Cardiac septum (tissue), 1 donor: Measurements from ENCODE around the gene DLGAP4. TPM values are rescaled to one million over a fixed set of nuclear protein-coding genes. Genes with fewer than 3 reads are reported as not detected.
"Not testable (repeated sequence)": the region's sequence is repeated elsewhere in the genome, so short reads cannot be mapped to it uniquely, and the experiment has no call there.

Experiments used
- DNase-seq: peaks from one replicate; pipeline ENCODE4 v3.0.0-alpha.2; 2020; ENCODE audit warnings: low spot score
- intact Hi-C: fragments of 100-400 bp; cut with DNase I; formaldehyde crosslinking; loops from one replicate; pipeline ENCODE4 v1.14.0; 2022
- total RNA-seq: library from RNA; stranded (reverse); fragmentation: NEBNext Ultra II Directional; extraction: Animal tissue kit (Norgen Biotek cat#: 25700); gene quantifications from one replicate; pipeline ENCODE4 v1.2.1, GENCODE V29; 2021
- donor health status: DM: no; HTN: no; CAD: no.

DLGAP4 gene
- total RNA-seq, 1 donor from 2014 or later = 95.2 TPM

DNA sequence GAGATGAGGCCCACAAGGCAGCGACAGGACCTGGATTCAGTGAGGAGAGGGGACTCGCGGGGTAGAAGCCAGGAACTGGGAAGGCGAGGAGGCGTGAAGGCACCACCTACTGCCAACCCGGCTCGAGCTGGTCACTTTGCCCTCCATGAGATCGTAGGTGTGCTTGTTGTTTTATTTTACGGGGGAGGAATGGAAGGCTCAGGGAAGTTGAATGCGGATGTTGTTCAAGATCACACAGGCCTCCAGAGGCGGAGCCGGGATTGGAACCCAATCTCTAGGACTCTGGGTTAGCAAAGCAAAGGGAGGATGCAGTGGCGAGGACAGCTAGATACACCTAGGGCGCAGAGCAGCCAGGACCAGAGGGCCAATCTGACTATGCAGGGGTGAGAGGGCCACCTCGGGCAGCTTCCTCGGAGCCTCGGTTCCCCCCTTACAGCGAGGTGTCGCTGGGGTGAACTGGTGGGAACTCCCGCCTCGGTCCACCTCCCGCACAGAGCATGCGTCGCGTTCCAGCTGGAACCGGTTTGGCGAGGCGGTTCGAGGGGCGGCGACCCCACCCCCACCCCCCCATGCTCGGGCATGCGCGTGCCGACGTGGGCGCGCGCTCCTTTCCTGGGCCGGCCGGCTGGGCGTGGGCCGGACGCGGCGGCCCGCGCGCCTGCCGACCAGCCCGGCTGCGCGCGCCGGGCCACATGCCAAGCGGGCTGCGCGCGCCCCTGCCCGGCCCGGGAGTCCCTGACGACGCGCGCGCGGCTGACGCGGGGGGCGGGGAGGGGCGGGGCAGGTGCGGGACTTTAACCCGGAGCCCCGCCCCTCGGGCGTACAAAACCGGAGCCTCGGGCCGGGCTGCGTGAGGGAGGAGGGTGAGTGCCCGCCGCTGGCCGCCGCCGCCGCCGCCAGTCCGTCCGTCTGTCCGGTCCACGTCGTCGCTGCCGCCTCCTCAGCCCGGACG is 154.8 kb downstream of the DLGAP4 start:
- DNase-seq = peak; percentile 95
- intact Hi-C loops = loop anchor here (5.0 to 10.0 kb wide), 2 partner anchors 36 to 404 kb away; a partner anchor contains a TSS

- intact Hi-C loops = loop anchor here (1.0 to 10.0 kb wide), 4 partner anchors 20 to 403 kb away; a partner anchor contains a TSS
- DNase-seq = peak; percentile 83
These were observed 155.7 kb downstream of the DLGAP4 start for GRCh38 chr20:36461600-36462439.

DNA sequence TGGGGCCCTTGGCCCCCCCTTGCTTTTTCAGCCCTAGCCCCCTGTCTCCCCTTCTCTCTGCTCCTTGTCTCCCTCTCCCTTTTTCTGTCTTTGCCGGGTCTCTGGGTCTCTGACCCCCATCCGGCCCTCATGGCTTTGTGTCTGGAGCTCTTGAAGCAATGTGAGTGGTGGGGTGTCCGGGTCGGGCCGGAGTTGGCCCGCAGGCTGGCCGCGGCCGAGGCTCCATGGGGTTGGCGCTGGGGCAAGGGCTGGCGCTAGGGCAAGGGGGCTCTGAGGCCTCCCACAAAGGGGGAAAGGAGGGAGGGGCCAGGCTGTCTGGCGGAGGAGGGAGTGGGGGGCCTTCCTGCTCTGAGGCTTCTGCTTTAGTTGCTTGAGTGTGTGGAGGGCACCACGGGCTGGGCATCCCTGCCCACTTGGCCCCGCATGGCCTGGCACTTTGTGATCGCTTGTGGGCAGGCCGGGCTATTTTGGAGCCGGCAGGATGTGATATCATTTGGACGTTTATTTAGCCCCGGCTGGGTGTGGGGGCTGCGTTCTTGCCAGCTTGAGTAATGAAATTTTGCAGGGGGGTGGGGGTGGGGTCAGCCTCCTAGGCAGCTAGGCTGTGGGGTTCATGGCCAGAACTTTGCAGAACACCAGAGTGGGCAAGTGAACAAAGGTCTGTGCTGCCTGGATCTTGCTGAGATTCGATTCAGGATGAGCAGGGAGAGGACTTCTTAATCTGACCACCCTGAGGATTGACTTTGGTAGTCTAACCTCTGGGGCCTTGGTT is 156.5 kb downstream of the DLGAP4 start:
- intact Hi-C loops = loop anchor here (1.0 to 10.0 kb wide), 4 partner anchors 20 to 402 kb away; a partner anchor contains a TSS

DNA sequence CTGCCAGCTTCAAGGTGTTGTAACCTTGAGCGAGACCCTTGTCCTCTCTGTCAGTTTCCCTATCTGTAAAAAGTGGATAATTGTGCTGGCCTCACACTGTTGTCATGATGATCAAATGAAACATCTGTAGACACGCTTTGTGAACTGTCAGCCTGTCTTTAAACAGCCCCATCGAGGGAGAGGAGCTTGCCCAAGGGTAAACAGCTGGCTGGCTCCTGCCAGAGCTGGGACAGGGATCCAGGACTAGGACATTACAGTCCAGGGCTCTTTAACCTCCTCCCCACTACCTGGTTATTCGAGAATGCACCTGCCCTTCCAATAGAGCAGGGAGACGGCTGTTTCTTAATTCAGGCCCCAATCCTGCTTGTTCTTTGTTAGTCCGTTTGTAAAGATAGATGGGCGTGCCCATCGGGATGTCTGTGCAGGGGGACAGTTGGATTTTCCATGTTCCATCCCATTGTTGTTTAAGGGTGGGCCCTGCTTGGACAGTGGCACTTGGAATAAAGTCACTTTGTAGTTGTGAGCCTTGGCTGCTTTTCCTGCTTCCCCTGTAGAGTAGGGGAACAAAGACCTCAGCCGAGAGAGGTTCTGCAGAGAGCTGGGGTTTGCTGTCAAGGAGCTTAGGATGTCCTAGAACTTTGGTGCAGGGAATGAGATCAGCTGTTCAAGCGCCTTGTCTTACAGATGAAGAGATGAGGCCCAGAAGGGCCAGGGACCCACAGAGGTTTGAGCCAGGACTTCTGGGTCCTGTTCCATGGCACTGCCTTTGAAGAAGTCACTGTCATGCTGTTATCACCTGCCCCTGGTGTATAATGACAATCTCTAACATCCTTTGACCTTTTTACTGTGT is 157.3 kb downstream of the DLGAP4 start:
- DNase-seq = no peak
- intact Hi-C loops = loop anchor here (5.0 to 10.0 kb wide), 2 partner anchors 34 to 401 kb away; a partner anchor contains a TSS

More for the DNA sequence above, 156.5 kb downstream of the DLGAP4 start:
- DNase-seq = peak; percentile 90

DNA sequence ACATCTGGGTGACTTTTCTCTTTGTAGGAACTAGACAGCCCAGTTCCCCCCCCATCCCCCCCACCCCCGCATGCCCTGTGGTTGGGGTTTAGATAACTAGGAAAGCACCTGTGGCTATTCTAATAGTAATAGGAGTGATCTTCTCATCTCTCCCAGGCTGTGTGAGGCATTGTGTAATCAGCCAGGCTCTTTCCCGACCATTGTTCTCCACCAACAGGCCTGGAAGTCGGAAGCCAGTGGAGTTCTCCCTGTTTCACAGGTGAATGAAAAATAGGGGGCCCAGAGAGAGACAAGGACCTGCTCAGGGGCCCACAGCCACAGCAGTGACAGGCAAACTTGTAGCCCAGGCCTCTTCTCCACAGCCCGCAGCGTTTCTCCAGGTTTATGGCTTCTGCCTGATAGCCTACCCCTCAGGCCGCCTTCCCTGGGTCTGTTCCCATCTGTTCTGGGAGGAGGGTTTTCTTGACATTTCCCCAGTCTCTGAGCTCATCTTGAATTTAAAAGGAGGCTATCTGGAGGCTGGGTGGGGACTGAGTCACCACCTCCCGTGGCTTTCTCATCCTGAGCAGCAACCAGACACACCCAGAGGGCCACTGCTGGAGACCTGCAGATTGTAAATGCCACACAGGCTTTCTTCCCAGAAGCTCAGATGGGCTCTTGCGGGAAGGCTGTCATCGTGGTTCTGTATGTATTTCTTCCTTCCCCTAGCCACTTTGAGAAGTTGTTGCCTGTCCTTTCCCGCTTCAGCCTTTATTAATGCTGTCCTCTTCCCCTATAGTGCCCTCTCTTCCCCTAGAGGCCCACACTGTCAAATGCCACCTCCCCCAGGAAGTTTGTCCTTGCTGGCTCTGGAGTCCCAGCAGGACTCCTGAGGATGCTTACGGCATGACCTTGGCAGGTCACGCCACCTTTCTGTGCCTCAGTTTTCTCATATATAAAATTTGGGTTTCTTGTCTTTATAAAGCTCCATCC is 159.3 kb downstream of the DLGAP4 start:
- intact Hi-C loops = loop anchor here (10.0 kb wide), 1 partner anchor 399 kb away; a partner anchor contains a TSS
- no peak for DNase-seq

DNA sequence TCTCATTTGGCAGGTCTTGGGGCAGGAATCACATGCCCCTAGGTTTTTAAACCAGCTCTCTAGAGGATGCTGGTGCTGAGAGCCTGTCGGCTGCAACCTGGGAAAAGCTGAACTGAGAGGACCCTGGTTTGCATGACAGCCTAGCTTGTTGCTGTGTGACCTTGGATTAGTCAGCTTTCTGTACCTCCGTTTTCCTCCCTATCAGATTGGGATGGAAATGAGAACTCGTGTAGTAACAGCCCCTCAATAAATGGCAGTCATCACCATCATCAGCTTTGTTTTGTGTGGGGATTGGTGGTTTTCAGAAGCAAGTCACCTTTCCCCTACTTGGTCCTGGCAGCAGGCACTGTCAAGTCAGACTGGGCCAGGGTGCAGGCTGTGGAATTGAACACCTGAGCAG is 159.9 kb downstream of the DLGAP4 start:
- no peak for DNase-seq
- intact Hi-C loops = loop anchor here (10.0 kb wide), 1 partner anchor 399 kb away; a partner anchor contains a TSS

DNA sequence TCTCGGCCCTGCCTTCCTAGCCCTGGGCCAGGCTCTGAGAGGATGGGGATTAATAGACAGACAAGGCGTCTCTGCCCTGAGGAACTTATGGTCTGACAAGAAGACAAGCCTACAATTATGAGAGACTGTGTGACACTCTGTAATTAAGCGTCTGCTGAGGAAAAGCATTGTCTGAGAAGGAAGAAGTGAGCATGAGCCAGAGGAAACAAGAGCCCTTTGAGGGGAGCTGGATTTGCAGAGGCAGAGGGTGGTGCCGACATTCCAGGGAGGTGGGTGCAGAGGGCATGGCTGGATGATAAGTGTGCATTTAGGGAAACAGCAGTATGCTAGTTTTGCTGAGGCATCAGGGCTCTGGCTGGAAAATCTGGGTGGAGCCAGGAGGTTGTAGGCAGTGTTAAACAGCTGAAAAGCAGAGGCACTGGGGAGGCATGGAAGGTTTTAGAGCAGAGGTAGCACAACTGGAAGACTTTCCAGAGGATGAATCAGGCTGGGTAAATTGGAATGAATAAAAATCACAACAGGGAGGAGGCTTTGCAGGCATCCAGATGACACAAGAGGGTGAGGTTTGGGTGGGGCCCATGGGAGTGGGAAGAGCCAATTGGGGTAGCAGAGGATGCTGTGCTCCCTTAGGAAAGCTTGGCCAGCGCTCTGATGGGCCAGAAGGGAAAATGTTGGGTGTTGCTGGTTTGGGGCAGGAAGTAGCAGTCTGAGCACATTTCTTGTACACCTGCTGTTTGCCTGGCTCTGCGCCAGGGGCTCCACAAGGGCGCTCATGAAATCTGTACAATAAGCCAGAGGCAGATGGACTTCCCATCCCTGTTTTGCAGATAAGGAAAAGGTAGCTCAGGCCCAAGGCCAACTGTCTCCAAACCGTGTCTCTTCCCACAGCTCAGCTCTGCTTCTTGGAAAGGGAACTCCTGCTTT is 161.2 kb downstream of the DLGAP4 start:
- intact Hi-C loops = loop anchor here (10.0 kb wide), 1 partner anchor 397 kb away; a partner anchor contains a TSS
- DNase-seq = no peak

DNA sequence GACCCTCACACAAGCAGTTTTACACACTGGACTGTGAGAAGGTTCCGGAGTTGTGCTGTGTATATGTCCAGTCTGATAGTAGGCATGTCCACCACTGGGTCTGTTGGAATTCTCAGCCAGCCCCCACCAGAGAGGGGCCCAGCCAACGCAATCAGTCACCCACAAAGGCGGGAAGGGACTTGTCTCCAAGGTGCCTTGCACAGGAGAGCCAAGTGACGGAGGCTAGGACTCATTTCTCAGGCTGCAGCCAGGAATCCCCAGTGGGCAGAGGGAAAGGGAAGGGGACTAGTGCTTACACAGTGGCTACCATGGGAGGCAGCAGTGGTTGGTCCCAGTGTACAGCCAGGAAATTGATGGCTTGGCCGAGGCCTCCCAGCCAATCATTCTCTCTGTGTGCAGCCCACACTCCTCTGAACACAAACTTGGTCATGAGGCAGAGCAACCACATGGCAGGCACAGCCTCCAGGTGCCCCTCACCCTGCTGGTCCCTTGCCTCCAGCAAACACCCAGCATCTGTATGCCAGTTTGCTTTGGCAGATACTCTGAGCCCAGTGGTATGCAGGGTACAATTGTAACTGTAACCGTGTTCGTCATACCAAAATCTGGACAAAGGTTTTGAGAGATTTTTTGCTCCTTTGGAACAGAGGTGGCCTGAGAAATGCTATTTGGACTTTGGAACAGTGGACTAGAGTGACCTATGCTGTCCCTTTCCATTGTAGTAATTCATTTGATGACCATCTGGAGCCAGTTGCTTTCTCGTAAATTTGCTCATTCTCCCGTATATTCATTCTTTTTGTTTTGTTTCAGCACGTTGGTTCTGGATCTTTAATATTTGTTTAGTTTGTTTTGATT is 162.2 kb downstream of the DLGAP4 start:
- no peak for DNase-seq
- intact Hi-C loops = loop anchor here (10.0 kb wide), 1 partner anchor 396 kb away; a partner anchor contains a TSS

GRCh38 chr20:36469973-36470372 is 163.8 kb downstream of the DLGAP4 start:
- intact Hi-C loops = loop anchor here (10.0 kb wide), 1 partner anchor 395 kb away; a partner anchor contains a TSS
- no peak for DNase-seq

DNA sequence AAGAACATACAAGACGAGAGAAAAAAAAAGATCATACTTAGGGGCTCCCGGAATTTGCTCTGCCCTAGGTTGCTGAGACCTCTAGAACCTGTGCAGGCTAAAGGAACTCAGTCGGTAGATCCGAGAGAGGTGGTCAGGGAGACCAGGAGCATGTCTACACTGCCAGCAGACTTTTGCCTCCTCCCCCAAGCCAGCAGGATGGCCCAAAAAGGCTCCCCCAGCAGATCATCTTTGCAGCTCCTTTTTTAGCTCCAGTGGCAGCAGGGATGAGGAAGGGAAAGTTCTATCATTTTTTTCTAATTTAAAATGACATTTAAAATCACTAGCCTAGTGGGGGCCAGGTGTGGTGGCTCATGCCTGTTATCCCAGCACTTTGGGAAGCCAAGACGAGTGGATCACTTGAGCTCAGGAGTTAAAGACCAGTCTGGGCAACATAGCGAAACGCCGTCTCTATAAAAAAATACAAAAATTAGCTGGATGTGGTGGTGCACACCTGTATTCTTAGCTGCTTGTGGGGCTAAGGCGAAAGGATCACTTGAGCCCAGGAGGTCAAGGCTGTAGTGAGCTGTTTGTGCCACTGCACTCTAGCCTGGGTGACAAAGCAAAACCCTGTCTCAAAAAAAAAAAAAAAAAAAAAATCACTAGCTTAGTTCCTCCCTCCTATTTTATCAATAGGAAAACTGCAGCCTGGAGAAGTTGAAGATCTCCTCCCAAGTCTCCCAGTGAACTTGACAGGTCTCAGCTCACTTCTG is 165.9 kb downstream of the DLGAP4 start:
- intact Hi-C loops = no loop called here
- DNase-seq = no peak

DNA sequence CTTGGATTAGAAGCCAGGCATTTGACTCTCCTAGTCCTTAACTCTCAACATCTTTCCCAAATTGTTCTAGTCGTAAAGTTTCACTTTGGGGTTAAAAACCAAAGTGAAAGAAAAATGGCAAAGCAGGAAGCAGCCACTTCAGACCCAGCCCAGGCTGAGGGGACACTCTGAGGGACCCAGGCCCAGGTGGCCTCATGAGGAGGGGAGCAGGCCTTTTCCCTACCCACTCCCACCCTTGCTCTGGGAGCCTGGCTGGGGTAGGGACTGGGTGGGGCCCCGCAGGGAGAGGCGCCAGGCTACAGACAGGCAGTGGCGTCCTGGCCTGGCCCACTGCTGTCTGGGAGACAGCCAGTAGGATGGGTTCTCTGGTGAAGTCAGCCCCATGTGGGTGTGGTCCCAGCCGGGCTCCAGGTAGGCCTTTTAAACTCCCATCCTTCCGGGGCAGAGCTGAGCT is 166.5 kb downstream of the DLGAP4 start:
- DNase-seq = no peak
- intact Hi-C loops = no loop called here

DNA sequence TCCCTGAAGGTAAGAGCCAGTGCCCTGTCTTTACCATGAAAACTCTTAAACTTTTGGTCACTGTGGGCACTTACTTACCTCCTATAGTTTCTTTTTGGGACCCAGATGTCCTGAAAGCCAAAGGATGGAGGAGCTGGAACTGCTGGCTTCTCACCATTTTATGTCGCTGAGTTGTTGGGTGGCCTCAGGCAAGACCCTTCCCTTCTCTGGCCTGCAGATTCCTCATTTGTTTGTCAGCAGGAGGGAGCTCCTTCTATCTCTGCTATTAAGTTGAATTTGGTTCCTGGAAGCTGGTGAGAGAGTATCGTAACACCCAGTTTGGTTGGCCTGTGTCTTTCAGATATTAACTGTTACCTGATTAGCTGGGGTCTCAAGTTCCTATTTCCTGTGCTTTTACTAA is 167.0 kb downstream of the DLGAP4 start:
- intact Hi-C loops = no loop called here
- DNase-seq = no peak

DNA sequence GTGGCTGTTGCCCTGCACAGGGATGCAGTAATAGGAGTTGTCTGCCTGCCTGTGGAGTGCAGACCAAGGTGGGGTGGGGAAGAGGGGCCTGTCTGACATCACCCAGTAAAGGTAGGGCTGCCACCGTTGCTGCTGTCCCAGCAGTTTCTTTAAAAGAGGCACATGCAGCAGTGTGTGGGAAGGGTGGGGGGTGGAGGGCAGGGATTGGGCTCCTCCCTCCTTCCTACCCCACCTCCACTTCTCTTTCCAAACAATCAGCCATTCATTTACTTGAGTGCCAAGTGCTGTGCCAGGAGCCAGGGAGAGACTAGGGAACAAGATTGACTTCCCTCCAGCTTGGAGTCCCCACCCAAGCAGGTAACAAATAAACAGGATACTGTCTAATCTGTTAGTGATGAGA is 168.4 kb downstream of the DLGAP4 start:
- intact Hi-C loops = no loop called here
- DNase-seq = no peak

DNA sequence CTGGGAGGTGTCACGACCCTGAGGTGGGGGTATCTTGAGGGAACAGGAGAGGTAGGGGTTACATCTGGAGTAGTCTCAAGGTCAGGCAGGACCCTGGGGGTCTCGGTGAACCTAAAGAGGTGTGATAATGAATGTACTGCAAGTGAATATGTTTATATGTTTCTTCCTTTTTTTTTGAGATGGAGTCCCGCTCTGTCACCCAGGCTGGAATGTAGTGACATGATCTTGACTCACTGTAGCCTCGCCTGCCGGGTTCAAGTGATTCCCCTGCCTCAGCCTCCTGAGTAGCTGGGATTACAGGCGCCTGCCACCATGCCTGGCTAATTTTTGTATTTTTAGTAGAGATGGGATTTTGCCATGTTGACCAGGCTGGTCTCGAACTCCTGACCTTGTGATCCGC is 168.9 kb downstream of the DLGAP4 start:
- DNase-seq, intact Hi-C loops: not testable (repeated sequence)
